SK-N-SH (cell line): ENCODE measurements around the gene CHRNB2. TPM values are rescaled to one million over a fixed set of nuclear protein-coding genes. Genes with fewer than 3 reads are reported as not detected.
A peak's percentile ranks its signal among the peaks of the same experiment; 100 is the strongest.

ENCODE experiments used
- CTCF ChIA-PET: fragments of 300-600, 350-600 bp; formaldehyde crosslinking; extraction: SDS; loops from one replicate; lab custom pipeline; 2021; lab: Yijun Ruan, JAX
- POLR2A ChIA-PET: fragments of 350-600 bp; sonication (Branson Sonifier 250); formaldehyde crosslinking; extraction: SDS; loops from one replicate; lab custom pipeline; 2020; ENCODE audit warnings: antibody characterized with exemption, inconsistent platforms; lab: Yijun Ruan, JAX
- DNase-seq: peaks from one replicate; pipeline ENCODE4 v3.0.0; 2012
- H2AFZ ChIP-seq: fragments of 200-600 bp; sonication (generic); 2 replicates; pipeline ENCODE4 v1.8.1; 2016; ENCODE audit warnings: antibody characterized with exemption, mild to moderate bottlenecking, low read depth
- H3F3A ChIP-seq: fragments of 200-600 bp; sonication (generic); replicated peaks from 2 replicates; pipeline ENCODE3; 2016; ENCODE audit warnings: antibody characterized with exemption, mild to moderate bottlenecking; ENCODE audit not compliant: insufficient read depth
- H3K27ac ChIP-seq, 2 experiments: fragments of 200-500 bp in 1 of 2; fragments of 200-600 bp in 1 of 2; sonication (Bioruptor generic) in 1 of 2; sonication (generic), shearing (Covaris generic) in 1 of 2; 2 replicates each; pipeline versions ENCODE4 v1.5.1 to v1.6.1; 2014 to 2016; ENCODE audit warnings: low read depth in 2 of 2, inconsistent platforms in 1 of 2, low read length in 1 of 2, mild to moderate bottlenecking in 1 of 2, mixed read lengths in 1 of 2
- H3K27me3 ChIP-seq: fragments of 200-600 bp; sonication (generic), shearing (Covaris generic); 2 replicates; pipeline ENCODE4 v1.6.1; 2016; ENCODE audit warnings: mixed run types; ENCODE audit not compliant: insufficient read depth
- H3K36me3 ChIP-seq, 2 experiments: fragments of 200-500 bp in 1 of 2; fragments of 200-600 bp in 1 of 2; sonication (Bioruptor generic) in 1 of 2; sonication (generic) in 1 of 2; replicated peaks in 1 of 2; 2 replicates each; pipeline versions ENCODE3 to v1.5.1; 2014 to 2016; ENCODE audit warnings: low read length in 1 of 2, mild to moderate bottlenecking in 1 of 2; ENCODE audit not compliant: insufficient read depth in 2 of 2, control insufficient read depth in 1 of 2
- H3K4me1 ChIP-seq, 2 experiments: fragments of 200-500 bp in 1 of 2; fragments of 200-600 bp in 1 of 2; sonication (Bioruptor generic) in 1 of 2; sonication (generic), shearing (Covaris generic) in 1 of 2; 2 replicates each; pipeline versions ENCODE4 v1.5.1 to v1.6.1; 2014 to 2016; ENCODE audit warnings: low read depth in 1 of 2, low read length in 1 of 2, mixed run types in 1 of 2; ENCODE audit not compliant: insufficient read depth in 2 of 2, control insufficient read depth in 1 of 2
- H3K4me2 ChIP-seq: fragments of 200-600 bp; sonication (generic), shearing (Covaris generic); 2 replicates; pipeline ENCODE4 v1.6.1; 2017; ENCODE audit warnings: mixed run types
- H3K4me3 ChIP-seq, 2 experiments: fragments of 200-500 bp in 1 of 2; fragments of 200-600 bp in 1 of 2; sonication (Bioruptor generic) in 1 of 2; sonication (generic), shearing (Covaris generic) in 1 of 2; 2 replicates each; pipeline versions ENCODE4 v1.5.1 to v1.8.1; 2014 to 2016; ENCODE audit warnings: low read depth in 2 of 2, inconsistent platforms in 1 of 2, low read length in 1 of 2, mild to moderate bottlenecking in 1 of 2, mixed read lengths in 1 of 2, moderate library complexity in 1 of 2
- H3K79me2 ChIP-seq: fragments of 200-600 bp; sonication (generic); 2 replicates; pipeline ENCODE4 v1.8.1; 2017; ENCODE audit warnings: mild to moderate bottlenecking; ENCODE audit not compliant: insufficient read depth
- H3K9ac ChIP-seq: fragments of 200-600 bp; sonication (generic); 2 replicates; pipeline ENCODE4 v1.6.1; 2017; ENCODE audit warnings: mixed run types
- H3K9me2 ChIP-seq: fragments of 200-600 bp; sonication (generic); 2 replicates; pipeline ENCODE4 v1.6.1; 2017; ENCODE audit warnings: mixed run types
- H3K9me3 ChIP-seq: fragments of 200-600 bp; sonication (generic); 2 replicates; pipeline ENCODE4 v1.6.1; 2017; ENCODE audit warnings: mixed run types, mild to moderate bottlenecking, moderate library complexity
- H4K20me1 ChIP-seq: fragments of 200-600 bp; sonication (generic); 2 replicates; pipeline ENCODE4 v1.6.1; 2017; ENCODE audit warnings: mild to moderate bottlenecking, mixed run types; ENCODE audit not compliant: insufficient read depth
- CHD2 ChIP-seq: fragments of 150-350 bp; IDR thresholded peaks from 2 replicates; pipeline ENCODE4 v1.6.1; 2018; ENCODE audit warnings: low read length; ENCODE audit not compliant: partially characterized antibody
- CTCF ChIP-seq: fragments of 200-600 bp; sonication (generic); IDR thresholded peaks from 2 replicates; pipeline ENCODE4 v1.6.1; 2017; ENCODE audit warnings: antibody characterized with exemption, mild to moderate bottlenecking, moderate library complexity
- ELF1 ChIP-seq: IDR thresholded peaks from 2 replicates; pipeline ENCODE4 v1.4.0; 2012
- EP300 ChIP-seq, 2 experiments: IDR thresholded peaks; 2 replicates each; pipeline versions ENCODE4 v1.4.0 to v1.6.1; 2012; ENCODE audit warnings: borderline replicate concordance in 1 of 2, low read depth in 1 of 2, low read length in 1 of 2
- EZH2phosphoT487 ChIP-seq: fragments of 200-600 bp; sonication (generic); IDR thresholded peaks from 2 replicates; pipeline ENCODE4 v1.6.1; 2017; ENCODE audit warnings: low read depth, mixed run types, mild to moderate bottlenecking, antibody characterized with exemption, moderate library complexity, borderline replicate concordance
- FOSL2 ChIP-seq: IDR thresholded peaks from 2 replicates; pipeline ENCODE4 v1.4.0; 2012; ENCODE audit warnings: low read depth, mild to moderate bottlenecking, moderate library complexity, borderline replicate concordance
- FOXM1 ChIP-seq: IDR thresholded peaks from 2 replicates; pipeline ENCODE4 v1.4.0; 2012; ENCODE audit warnings: low read depth, mild to moderate bottlenecking
- GABPA ChIP-seq: IDR thresholded peaks from 2 replicates; pipeline ENCODE4 v1.4.0; 2012; ENCODE audit warnings: low read depth, mild to moderate bottlenecking
- GATA2 ChIP-seq: sonication (generic); formaldehyde crosslinking; IDR thresholded peaks from 2 replicates; pipeline ENCODE4 v1.5.0; 2020; ENCODE audit warnings: mild to moderate bottlenecking, missing genetic modification reagents
- MEF2A ChIP-seq: IDR thresholded peaks from 2 replicates; pipeline ENCODE4 v1.4.0; 2012; ENCODE audit warnings: low read depth, borderline replicate concordance
- MXI1 ChIP-seq: IDR thresholded peaks from 2 replicates; pipeline ENCODE4 v1.6.1; 2012; ENCODE audit warnings: mild to moderate bottlenecking, low read depth, low read length, improper control_type of control experiment
- NFIC ChIP-seq: IDR thresholded peaks from 2 replicates; pipeline ENCODE4 v1.4.0; 2012; ENCODE audit warnings: borderline replicate concordance
- NRF1 ChIP-seq: IDR thresholded peaks from 2 replicates; pipeline ENCODE4 v1.6.1; 2012; ENCODE audit warnings: low read depth, mild to moderate bottlenecking, low read length
- POLR2AphosphoS5 ChIP-seq: IDR thresholded peaks from 2 replicates; pipeline ENCODE4 v1.6.1; 2012; ENCODE audit warnings: low read depth, low read length
- RAD21 ChIP-seq: IDR thresholded peaks from 2 replicates; pipeline ENCODE4 v1.6.1; 2012; ENCODE audit warnings: mild to moderate bottlenecking, low read length
- RFX5 ChIP-seq: IDR thresholded peaks from 2 replicates; pipeline ENCODE4 v1.6.1; 2012; ENCODE audit warnings: mild to moderate bottlenecking, improper control_type of control experiment, low read length
- SIN3A ChIP-seq: IDR thresholded peaks from 2 replicates; pipeline ENCODE4 v1.6.1; 2012; ENCODE audit warnings: low read depth, mild to moderate bottlenecking, low read length, moderate library complexity, borderline replicate concordance
- TAF1 ChIP-seq: IDR thresholded peaks from 2 replicates; pipeline ENCODE4 v1.6.1; 2012; ENCODE audit warnings: low read depth, mild to moderate bottlenecking, low read length, moderate library complexity, borderline replicate concordance
- TCF12 ChIP-seq: IDR thresholded peaks from 2 replicates; pipeline ENCODE4 v1.4.0; 2012
- USF2 ChIP-seq: fragments of 150-350 bp; IDR thresholded peaks from 2 replicates; pipeline ENCODE4 v1.6.1; 2017; ENCODE audit warnings: antibody characterized with exemption, low read length, low read depth, borderline replicate concordance
- YY1 ChIP-seq: IDR thresholded peaks from 2 replicates; pipeline ENCODE4 v1.4.0; 2012; ENCODE audit warnings: low read depth, mild to moderate bottlenecking
- ZBTB33 ChIP-seq: IDR thresholded peaks from 2 replicates; pipeline ENCODE4 v1.4.0; 2012; ENCODE audit warnings: low read depth, borderline replicate concordance
- WGBS: methylation state at CpG from one replicate; pipeline ENCODE4 v1.1.6; 2017; ENCODE audit warnings: low lambda C conversion rate; 5-methylcytosine and 5-hydroxymethylcytosine counted together
- polyA plus RNA-seq, 3 experiments: library from polyadenylated mRNA; depleted of rRNA; stranded (reverse); fragments of >200 nt; gene quantifications; 2 replicates each; pipeline ENCODE4 v1.2.3, GENCODE V29; 2012
- TF ChIP-seq, protein P1 (sequence below): IDR thresholded peaks from 2 replicates; pipeline ENCODE4; 2012
- TF ChIP-seq, protein P2 (sequence below): IDR thresholded peaks from 2 replicates; pipeline ENCODE4 v1.4.0; 2012; ENCODE audit warnings: low read depth, borderline replicate concordance
- TF ChIP-seq, protein P3 (sequence below): IDR thresholded peaks from 2 replicates; pipeline ENCODE4 v1.4.0; 2012; ENCODE audit warnings: low read depth

Gene CHRNB2
- polyA plus RNA-seq, 1 of the 3 experiments (the other 2 are of a cell fraction) = 0.64 TPM

DNA sequence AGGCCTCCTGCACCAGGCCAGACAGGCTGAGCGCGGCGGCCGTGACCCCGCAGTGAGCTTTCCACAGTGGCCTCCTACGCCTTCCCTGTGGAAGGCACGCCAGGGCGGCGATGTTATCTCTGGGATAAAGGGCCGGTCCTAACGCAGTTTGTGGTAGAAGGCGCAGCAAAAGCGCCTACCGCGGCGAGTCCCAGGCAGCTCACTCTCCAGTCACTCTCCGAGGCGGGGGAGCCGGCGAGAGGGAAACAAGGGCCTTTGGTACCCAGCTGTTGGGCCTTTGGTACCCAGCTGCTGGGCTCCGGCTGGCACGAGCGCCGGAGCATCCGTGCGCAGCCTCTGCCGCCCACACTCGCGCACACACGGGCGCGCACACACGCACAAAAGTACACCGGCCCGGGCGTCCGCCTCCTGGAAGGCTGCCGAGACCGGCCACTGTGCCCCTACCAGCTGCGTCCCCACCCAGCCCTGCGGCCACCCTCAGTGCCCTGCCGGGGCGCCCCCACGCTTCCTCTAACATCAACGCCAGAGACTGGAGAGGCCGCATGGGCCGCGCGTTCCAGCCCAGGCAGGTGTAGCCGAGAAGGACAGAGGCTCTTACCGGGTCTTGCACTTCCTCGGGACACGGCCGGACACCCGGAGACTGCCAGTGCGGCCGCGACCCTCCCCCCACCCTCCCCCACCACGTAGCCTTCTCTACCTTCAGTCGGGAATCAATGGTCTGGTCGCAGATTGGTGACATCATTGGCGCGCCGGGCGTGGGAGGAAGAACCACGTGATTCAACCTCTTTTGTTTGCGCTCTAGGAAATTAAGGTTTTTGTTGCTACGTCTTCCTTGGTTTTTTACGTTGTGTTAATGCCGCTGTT lies 59.9 kb downstream of the CHRNB2 start:
- H3K36me3 ChIP-seq = peaks cover 4 to 12% of the 10 kb centered on the region in 2 experiments
- no peaks in the 10 kb centered on the region for H3K9me2 ChIP-seq
- peaks cover 7 to 14% of the 10 kb centered on the region in 2 experiments; a peak in 3 of 4 replicates for H3K4me1 ChIP-seq
- ChIA-PET POLR2A (interaction anchor here (0.9 to 1.5 kb wide), 4 partner anchors 9 to 22 kb away, joined by 3 to 4 read pairs (median 4); partner anchors contain the start of gene ADAR), CTCF (interaction anchor here (1.1 to 1.8 kb wide), 5 partner anchors 22 to 148 kb away, joined by 3 to 5 read pairs (median 4); no protein-coding TSS in a partner anchor)
- H2AFZ ChIP-seq = peak overlapping the region; percentile 99
- H3K4me2 ChIP-seq = peak overlapping the region; percentile 81
- H3K79me2 ChIP-seq = peaks cover 60% of the 10 kb centered on the region
- peak overlapping the region; percentile 87 to 90 for H3K4me3 ChIP-seq
- DNase-seq = peak; percentile 91
- peaks cover 21% of the 10 kb centered on the region for H3F3A ChIP-seq
- peaks cover 8% of the 10 kb centered on the region; the same call in 1 of the 2 replicates for H3K9me3 ChIP-seq
- H3K27ac ChIP-seq = peak overlapping the region; percentile 75 to 91
- TF ChIP-seq FOXM1 (no peak), RAD21 (no peak), ELF1 (0 out of 2 replicates have a peak, but pooled peaks have one; percentile 17), GATA2 (CRISPR knock-in tag) (peak; percentile 90), EZH2phosphoT487 (no peak), SIN3A (0 out of 2 replicates have a peak, but pooled peaks have one; percentile 50), RFX5 (no peak), FOSL2 (no peak), GABPA (no peak; the same call in 1 of the 2 replicates), CHD2 (peak; percentile 74), NRF1 (peak; percentile 50), MEF2A (no peak), NFIC (no peak), CTCF (no peak), EP300 (IDR thresholded peaks at IDR 0.05; ENCODE audit: borderline replicate concordance in 1 of 2, low read depth in 1 of 2, low read length in 1 of 2) (no peak), USF2 (peak; percentile 79), ZBTB33 (no peak), POLR2AphosphoS5 (peak; percentile 67), MXI1 (peak; percentile 69), TCF12 (no peak), TAF1 (peak; percentile 63; the same call in 1 of the 2 replicates), YY1 (no peak)
- TF ChIP-seq, protein P1, sequence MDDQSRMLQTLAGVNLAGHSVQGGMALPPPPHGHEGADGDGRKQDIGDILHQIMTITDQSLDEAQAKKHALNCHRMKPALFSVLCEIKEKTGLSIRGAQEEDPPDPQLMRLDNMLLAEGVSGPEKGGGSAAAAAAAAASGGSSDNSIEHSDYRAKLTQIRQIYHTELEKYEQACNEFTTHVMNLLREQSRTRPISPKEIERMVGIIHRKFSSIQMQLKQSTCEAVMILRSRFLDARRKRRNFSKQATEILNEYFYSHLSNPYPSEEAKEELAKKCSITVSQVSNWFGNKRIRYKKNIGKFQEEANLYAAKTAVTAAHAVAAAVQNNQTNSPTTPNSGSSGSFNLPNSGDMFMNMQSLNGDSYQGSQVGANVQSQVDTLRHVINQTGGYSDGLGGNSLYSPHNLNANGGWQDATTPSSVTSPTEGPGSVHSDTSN = no peak
- TF ChIP-seq, protein P2, sequence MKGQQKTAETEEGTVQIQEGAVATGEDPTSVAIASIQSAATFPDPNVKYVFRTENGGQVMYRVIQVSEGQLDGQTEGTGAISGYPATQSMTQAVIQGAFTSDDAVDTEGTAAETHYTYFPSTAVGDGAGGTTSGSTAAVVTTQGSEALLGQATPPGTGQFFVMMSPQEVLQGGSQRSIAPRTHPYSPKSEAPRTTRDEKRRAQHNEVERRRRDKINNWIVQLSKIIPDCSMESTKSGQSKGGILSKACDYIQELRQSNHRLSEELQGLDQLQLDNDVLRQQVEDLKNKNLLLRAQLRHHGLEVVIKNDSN = peak; percentile 92
- TF ChIP-seq, protein P3, sequence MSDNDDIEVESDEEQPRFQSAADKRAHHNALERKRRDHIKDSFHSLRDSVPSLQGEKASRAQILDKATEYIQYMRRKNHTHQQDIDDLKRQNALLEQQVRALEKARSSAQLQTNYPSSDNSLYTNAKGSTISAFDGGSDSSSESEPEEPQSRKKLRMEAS = peak; percentile 95
- no peaks in the 10 kb centered on the region for H3K27me3 ChIP-seq
- peaks cover 19% of the 10 kb centered on the region for H4K20me1 ChIP-seq
- peak overlapping the region; percentile 90 for H3K9ac ChIP-seq
- WGBS = 0% methylated on average over 32 of the region's 70 CpGs
